Panc1 (cell line): ENCODE results near the gene ARL4A. TPM values are rescaled to one million over a fixed set of nuclear protein-coding genes. Genes with fewer than 3 reads are reported as not detected.
A peak's percentile ranks its signal among the peaks of the same experiment; 100 is the strongest.
"Not testable (repeated sequence)": the region's sequence is repeated elsewhere in the genome, so short reads cannot be mapped to it uniquely, and the experiment has no call there.

Source experiments
- ATAC-seq: fragments of 200-7000 bp; cut with Tn5 transposase; 2 replicates; pipeline ENCODE4 v1.9.1; 2020; ENCODE audit warnings: mild to moderate bottlenecking, moderate library complexity
- BruUV-seq: library from RNA; stranded (reverse); fragments of 400-500 nt; replicated peaks from 2 replicates; lab custom pipeline; 2021; lab: Mats Ljungman, UMichigan
- CTCF ChIA-PET: fragments of 300-600 bp; sonication (Branson Sonifier 250); formaldehyde crosslinking; loops from one replicate; lab custom pipeline; 2022; ENCODE audit warnings: antibody characterized with exemption; lab: Charles Lee
- POLR2A ChIA-PET: fragments of 300-600 bp; sonication (Branson Sonifier 250); formaldehyde crosslinking; loops from one replicate; lab custom pipeline; 2022; ENCODE audit warnings: antibody characterized with exemption; lab: Charles Lee
- DNase-seq: peaks from one replicate; pipeline ENCODE4 v3.0.0-alpha.2; 2010; ENCODE audit warnings: low read depth, low spot score
- H3K27ac ChIP-seq: 2 replicates; pipeline ENCODE4 v1.5.1; 2011; ENCODE audit warnings: mild to moderate bottlenecking, low read length, inconsistent platforms
- H3K27me3 ChIP-seq: fragments of 200-500 bp; sonication (Bioruptor generic); 2 replicates; pipeline ENCODE4 v1.6.0; 2014; ENCODE audit warnings: low read length, inconsistent platforms; ENCODE audit not compliant: control insufficient read depth, insufficient read depth
- H3K36me3 ChIP-seq: fragments of 200-500 bp; sonication (Bioruptor generic); 2 replicates; pipeline ENCODE4 v1.5.1; 2014; ENCODE audit warnings: inconsistent platforms, mild to moderate bottlenecking, low read length, moderate library complexity; ENCODE audit not compliant: control insufficient read depth, insufficient read depth
- H3K4me1 ChIP-seq: 2 replicates; pipeline ENCODE4 v1.5.1; 2011; ENCODE audit warnings: inconsistent platforms, mild to moderate bottlenecking, low read length, moderate library complexity; ENCODE audit not compliant: control insufficient read depth, insufficient read depth
- H3K4me3 ChIP-seq, 2 experiments: 2 replicates each; pipeline ENCODE4 v1.5.1; 2011 to 2012; ENCODE audit warnings: low read depth in 2 of 2, low read length in 2 of 2, mild to moderate bottlenecking in 2 of 2, inconsistent platforms in 1 of 2, moderate library complexity in 1 of 2
- H3K9me3 ChIP-seq: fragments of 200-500 bp; sonication (Bioruptor generic); 2 replicates; pipeline ENCODE4 v1.5.1; 2014; ENCODE audit warnings: low read depth, mild to moderate bottlenecking, inconsistent platforms, low read length, moderate library complexity; ENCODE audit not compliant: control insufficient read depth, insufficient read depth
- CTCF ChIP-seq: fragments of 450-650 bp; IDR thresholded peaks from 2 replicates; pipeline ENCODE4 v1.5.1; 2017; ENCODE audit warnings: mild to moderate bottlenecking
- POLR2AphosphoS5 ChIP-seq: IDR thresholded peaks from 2 replicates; pipeline ENCODE4 v1.6.1; 2012; ENCODE audit warnings: mild to moderate bottlenecking, low read depth, low read length, moderate library complexity
- REST ChIP-seq, 2 experiments: IDR thresholded peaks; 2 replicates each; pipeline ENCODE4 v1.6.1; 2011 to 2012; ENCODE audit warnings: low read depth in 2 of 2, control low read depth in 1 of 2, low read length in 1 of 2, mild to moderate bottlenecking in 1 of 2, moderate library complexity in 1 of 2; ENCODE audit not compliant: insufficient read depth in 1 of 2
- SIN3A ChIP-seq: IDR thresholded peaks from 2 replicates; pipeline ENCODE4 v1.6.1; 2012; ENCODE audit warnings: low read depth, mild to moderate bottlenecking, low read length, moderate library complexity, borderline replicate concordance; ENCODE audit not compliant: insufficient read depth
- TCF7L2 ChIP-seq: IDR thresholded peaks from 2 replicates; pipeline ENCODE4 v1.6.1; 2011; ENCODE audit warnings: mild to moderate bottlenecking, low read depth, low read length, inconsistent platforms
- in situ Hi-C: cut with HindIII; loops from 2 replicates; pipeline ENCODE4 v1.10.0; 2016; ENCODE audit warnings: low sequenced_read_pairs, low pct_unique_long_range_greater_than_20kb
- intact Hi-C: fragments of 100-400 bp; cut with micrococcal nuclease; formaldehyde crosslinking; loops from one replicate; pipeline ENCODE4 v1.10.0; 2022; ENCODE audit not compliant: unreplicated experiment
- total RNA-seq: library from RNA; stranded (reverse); gene quantifications from one replicate; pipeline ENCODE4 v1.2.1, GENCODE V29; 2021; ENCODE audit not compliant: unreplicated experiment

The ARL4A gene
- total RNA-seq, 1 experiment from 2014 or later: 37.4 TPM

GRCh38 chr7:12655161-12655560 lies 32.3 kb upstream of the ARL4A start:
- ATAC-seq (no peak), DNase-seq (no peak)

DNA sequence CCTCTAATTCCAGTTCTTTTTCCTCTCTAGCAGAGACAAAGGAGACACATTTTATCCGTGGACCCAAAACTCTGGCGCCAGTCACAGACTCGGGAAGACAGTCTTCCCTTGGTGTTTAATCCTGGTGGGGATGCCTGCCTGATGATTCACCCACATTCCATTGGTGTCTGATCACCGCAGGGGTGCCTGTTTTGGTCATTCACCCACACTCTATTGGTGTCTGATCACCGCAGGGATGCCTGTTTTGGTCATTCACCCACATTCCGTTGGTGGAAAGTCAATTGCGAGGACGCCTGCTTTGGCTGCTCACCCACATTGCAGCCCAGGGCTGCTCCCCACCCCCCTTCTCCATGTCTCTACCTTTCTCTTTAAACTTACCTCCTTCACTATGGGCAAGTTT lies 27.0 kb upstream of the ARL4A start:
- POLR2A ChIA-PET: not testable (repeated sequence)

More at GRCh38 chr7:12655161-12655560, 32.3 kb upstream of the ARL4A start:
- in situ Hi-C loops: no loop called here
- H3K27ac ChIP-seq: no peak overlapping the region
- no peaks in the 10 kb centered on the region for H3K36me3 ChIP-seq
- no peaks in the 10 kb centered on the region for H3K4me1 ChIP-seq
- TF ChIP-seq POLR2AphosphoS5 (no peak), TCF7L2 (no peak), CTCF (no peak), REST (IDR thresholded peaks at IDR 0.05; ENCODE audit: insufficient read depth in 1 of 2, low read depth in 2 of 2, low read length in 1 of 2) (no peak), SIN3A (no peak)
- CTCF ChIA-PET: no interaction called here
- intact Hi-C loops: no loop called here
- H3K4me3 ChIP-seq: no peak overlapping the region
- H3K27me3 ChIP-seq: no peaks in the 10 kb centered on the region
- no peaks in the 10 kb centered on the region; the same call in 1 of the 2 replicates for H3K9me3 ChIP-seq
- BruUV-seq: no TSS peak
- POLR2A ChIA-PET: no interaction called here

DNA sequence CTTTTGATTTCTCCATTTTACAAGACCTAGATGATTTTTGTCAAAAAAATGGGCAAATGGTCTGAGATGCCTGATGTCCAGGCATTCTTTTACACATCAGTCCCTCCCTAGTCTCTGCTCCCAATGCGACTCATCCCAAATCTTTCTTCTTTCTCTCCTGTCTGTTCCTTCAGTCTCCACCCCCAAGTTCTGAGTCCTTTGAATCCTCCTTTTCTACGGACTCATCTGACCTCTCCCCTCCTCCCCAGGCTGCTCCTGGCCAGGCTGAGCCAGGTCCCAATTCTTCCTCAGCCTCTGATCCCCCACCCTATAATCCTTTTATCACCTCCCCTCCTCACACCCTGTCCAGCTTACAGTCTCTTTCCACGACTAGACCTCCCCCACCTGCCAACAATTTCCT lies 26.4 kb upstream of the ARL4A start:
- H3K27me3 ChIP-seq, H3K4me3 ChIP-seq, H3K36me3 ChIP-seq, H3K4me1 ChIP-seq, H3K27ac ChIP-seq, intact Hi-C loops, ATAC-seq, POLR2A ChIA-PET, CTCF ChIA-PET, BruUV-seq, in situ Hi-C loops, DNase-seq, H3K9me3 ChIP-seq: not testable (repeated sequence)

More for the DNA sequence above, 27.0 kb upstream of the ARL4A start:
- DNase-seq, in situ Hi-C loops, H3K27ac ChIP-seq, H3K9me3 ChIP-seq, BruUV-seq, H3K36me3 ChIP-seq, intact Hi-C loops, H3K4me3 ChIP-seq, H3K27me3 ChIP-seq, CTCF ChIA-PET, H3K4me1 ChIP-seq: not testable (repeated sequence)
- peak; percentile 81; the same call in 1 of the 2 replicates for ATAC-seq
